ENCODE results near the gene TRAF2. TPM values are rescaled to one million over a fixed set of nuclear protein-coding genes. Genes with fewer than 3 reads are reported as not detected.

Gene TRAF2
- total and polyA plus RNA-seq, 2 of the 4 experiments (the other 2 are of a cell fraction) = 6.6 to 12.0 TPM

GRCh38 chr9:136846376-136847087 lies 39.8 kb upstream of the TRAF2 start:
- DNase-seq = no peak
- Histone ChIP-seq H3K18ac (ENCODE audit: low read depth, low read length) (no peak overlapping the region), H2AK5ac (ENCODE audit: low read depth, low read length) (0 out of 2 replicates have a peak overlapping the region, but pooled peaks have one; percentile 14), H3K36me3 (ENCODE audit: control insufficient read depth, insufficient read depth, low read length) (peaks cover 14% of the 10 kb centered on the region; the same call in 1 of the 2 replicates), H3K27me3 (ENCODE audit: control insufficient read depth, insufficient read depth, low read length) (peaks cover 22% of the 10 kb centered on the region), H4K91ac (ENCODE audit: insufficient read depth, low read depth, low read length) (no peak overlapping the region), H2AFZ (replicated peaks; ENCODE audit: low read length, poor library complexity) (peak overlapping the region; percentile 79), H4K5ac (ENCODE audit: low read depth, low read length) (no peak overlapping the region), H3K56ac (ENCODE audit: extremely low read depth, insufficient read depth, low read length) (no peak overlapping the region), H3K4me1 (ENCODE audit: control insufficient read depth, insufficient read depth, low read length) (peaks cover 11% of the 10 kb centered on the region), H3K4me2 (ENCODE audit: low read depth, low read length) (no peak overlapping the region), H3K4ac (ENCODE audit: low read depth, low read length) (no peak overlapping the region), H3K23ac (ENCODE audit: low read depth, low read length) (no peak overlapping the region), H2BK15ac (ENCODE audit: low read depth, low read length) (no peak overlapping the region), H3K79me1 (ENCODE audit: low read depth in 1 of 2, low read length in 2 of 2) (peaks cover 9 to 25% of the 10 kb centered on the region in 2 experiments; a peak in 2 of 4 replicates), H2BK20ac (ENCODE audit: low read depth, low read length) (no peak overlapping the region), H3K4me3 (ENCODE audit: insufficient read depth, low read depth, low read length) (peak overlapping the region; percentile 24), H4K8ac (ENCODE audit: low read depth in 2 of 2, low read length in 2 of 2) (no peak overlapping the region), H2AK9ac (replicated peaks; ENCODE audit: low read depth, low read length, poor library complexity) (peak overlapping the region; percentile 28), H3K27ac (ENCODE audit: insufficient read depth, low read length) (no peak overlapping the region), H3K14ac (replicated peaks; ENCODE audit: low read depth, low read length) (no peak overlapping the region), H4K20me1 (ENCODE audit: insufficient read depth, low read length) (peaks cover 29% of the 10 kb centered on the region), H3K9ac (ENCODE audit: low read depth, low read length) (no peak overlapping the region), H2BK5ac (ENCODE audit: low read depth, low read length, poor library complexity, severe bottlenecking) (no peak overlapping the region), H3K9me1 (ENCODE audit: insufficient read depth, low read length) (peaks cover 3% of the 10 kb centered on the region; the same call in 1 of the 2 replicates), H3K9me3 (ENCODE audit: control insufficient read depth, insufficient read depth, low read length) (peaks cover 6% of the 10 kb centered on the region; the same call in 1 of the 2 replicates), H2BK120ac (ENCODE audit: low read depth, low read length) (no peak overlapping the region)
- no peak for ATAC-seq (ENCODE audit: low read depth)
- POLR2A ChIA-PET (ENCODE audit: unreplicated experiment) = no interaction called here
- whole genome bisulfite sequencing, 2 experiments (ENCODE audit: extremely low coverage in 2 of 2, insufficient read length in 1 of 2) = 8% methylated on average over 77 of the region's 98 CpGs; no CpG with 5 or more reads in 1 of the 2 experiments
- intact Hi-C loops (cut with micrococcal nuclease) = no loop called here
- in situ Hi-C loops (cut with MboI; ENCODE audit: low sequenced_read_pairs) = no loop called here
- no TSS peak for BruUV-seq (replicated peaks)
- TF ChIP-seq MXI1 (IDR thresholded peaks at IDR 0.05; ENCODE audit: borderline replicate concordance, low read depth, low read length) (no peak), CTCF (conservative IDR thresholded peaks at IDR 0.05; ENCODE audit: low read depth, low read length) (no peak), RFX5 (IDR thresholded peaks at IDR 0.05; ENCODE audit: low read depth, low read length) (no peak), CEBPB (IDR thresholded peaks at IDR 0.05; ENCODE audit: low read depth, low read length) (no peak), MAZ (IDR thresholded peaks at IDR 0.05; ENCODE audit: borderline replicate concordance, low read depth, low read length) (no peak), POLR2A (IDR thresholded peaks at IDR 0.05; ENCODE audit: low read depth, low read length) (no peak), USF2 (IDR thresholded peaks at IDR 0.05; ENCODE audit: low read depth, low read length) (no peak), RAD21 (IDR thresholded peaks at IDR 0.05; ENCODE audit: low read length) (no peak)
- dilution Hi-C loops (cut with HindIII; ENCODE audit: low sequenced_read_pairs, unreplicated experiment) = no loop called here
- CTCF ChIA-PET = interaction anchor here (0.9 kb wide), 1 partner anchor 183 kb away, joined by 3 read pairs; no protein-coding TSS in a partner anchor
